CD4-positive, alpha-beta T cell (primary cell): ENCODE results near the gene CRABP1. TPM values are rescaled to one million over a fixed set of nuclear protein-coding genes. Genes with fewer than 3 reads are reported as not detected.

Experiments
- ATAC-seq: fragments of 200-7000 bp; cut with Tn5 transposase; one replicate; pipeline ENCODE4 v1.10.0; 2022; ENCODE audit warnings: mild to moderate bottlenecking; ENCODE audit not compliant: poor library complexity
- CTCF ChIA-PET: fragments of 350-600 bp; sonication (Branson Sonifier 250); formaldehyde crosslinking; loops from one replicate; lab custom pipeline; 2021; ENCODE audit warnings: antibody characterized with exemption, inconsistent platforms; lab: Charles Lee
- POLR2A ChIA-PET: fragments of 350-600 bp; sonication (Branson Sonifier 250); formaldehyde crosslinking; loops from one replicate; lab custom pipeline; 2021; ENCODE audit warnings: antibody characterized with exemption, inconsistent platforms; lab: Charles Lee
- DNase-seq, 14 experiments: peaks; one replicate each; pipeline ENCODE4 v3.0.0-alpha.2; 2013 to 2020; ENCODE audit warnings: mixed read lengths in 2 of 14
- H3K27ac ChIP-seq, 2 donors: one replicate each; pipeline versions ENCODE4 v1.5.1 to v1.7.0; 2013; ENCODE audit warnings: low read length in 2 of 2, low read depth in 1 of 2, mild to moderate bottlenecking in 1 of 2
- H3K27me3 ChIP-seq, 2 experiments: 1 replicate in 1 of 2; 2 replicates in 1 of 2; pipeline versions ENCODE4 v1.6.1 to v1.7.0; 2013; ENCODE audit warnings: low read length in 2 of 2, control low read depth in 1 of 2, mild to moderate bottlenecking in 1 of 2, moderate library complexity in 1 of 2; ENCODE audit not compliant: insufficient read depth in 2 of 2, control insufficient read depth in 1 of 2
- H3K36me3 ChIP-seq: one replicate; pipeline ENCODE4 v1.6.1; 2013; ENCODE audit warnings: low read length, control low read depth; ENCODE audit not compliant: insufficient read depth
- H3K4me1 ChIP-seq: one replicate; pipeline ENCODE4 v1.6.1; 2013; ENCODE audit warnings: low read length, control low read depth; ENCODE audit not compliant: insufficient read depth
- H3K4me3 ChIP-seq: one replicate; pipeline ENCODE4 v1.5.1; 2013; ENCODE audit warnings: mild to moderate bottlenecking, low read length, moderate library complexity
- H3K9me3 ChIP-seq, 2 experiments: 1 replicate in 1 of 2; 2 replicates in 1 of 2; pipeline versions ENCODE4 v1.6.1 to v1.7.0; 2013; ENCODE audit warnings: low read length in 2 of 2, mild to moderate bottlenecking in 2 of 2, control low read depth in 1 of 2, moderate library complexity in 1 of 2; ENCODE audit not compliant: control insufficient read depth in 1 of 2, insufficient read depth in 1 of 2
- H3K27ac Mint-ChIP-seq: one replicate; pipeline ENCODE4 v1.8.0; 2020; ENCODE audit warnings: mixed read lengths
- H3K27me3 Mint-ChIP-seq: one replicate; pipeline ENCODE4 v1.8.0; 2021; ENCODE audit warnings: mixed read lengths
- H3K36me3 Mint-ChIP-seq: one replicate; pipeline ENCODE4 v1.8.0; 2021; ENCODE audit warnings: low read depth, mixed read lengths
- H3K4me1 Mint-ChIP-seq: one replicate; pipeline ENCODE4 v1.8.0; 2021; ENCODE audit warnings: low read depth, mixed read lengths
- H3K4me3 Mint-ChIP-seq: one replicate; pipeline ENCODE4 v1.8.0; 2020; ENCODE audit warnings: mild to moderate bottlenecking, mixed read lengths
- H3K9me3 Mint-ChIP-seq: one replicate; pipeline ENCODE4 v1.8.0; 2020; ENCODE audit warnings: mixed read lengths
- intact Hi-C, 2 experiments: fragments of 100-400 bp; cut with DNase I in 1 of 2; cut with micrococcal nuclease in 1 of 2; formaldehyde crosslinking; loops; one replicate each; pipeline versions ENCODE4 v1.15.1 to v1.9.0; 2023 to 2025; cut with DNase I, micrococcal nuclease
- total RNA-seq, 174 experiments: library from RNA in 2 of 174; stranded (reverse) in 2 of 174; gene quantifications; one replicate each; pipeline ENCODE4 v1.2.3 and lab custom pipeline; 2021 to 2026
- TF ChIP-seq, protein P1 (sequence below): fragments of 200-600 bp; IDR thresholded peaks from one replicate; pipeline ENCODE4 v1.8.0; 2022; ENCODE audit warnings: antibody characterized with exemption, mild to moderate bottlenecking

Gene CRABP1
- total RNA-seq, 2 experiments from 2014 or later = not detected

DNA sequence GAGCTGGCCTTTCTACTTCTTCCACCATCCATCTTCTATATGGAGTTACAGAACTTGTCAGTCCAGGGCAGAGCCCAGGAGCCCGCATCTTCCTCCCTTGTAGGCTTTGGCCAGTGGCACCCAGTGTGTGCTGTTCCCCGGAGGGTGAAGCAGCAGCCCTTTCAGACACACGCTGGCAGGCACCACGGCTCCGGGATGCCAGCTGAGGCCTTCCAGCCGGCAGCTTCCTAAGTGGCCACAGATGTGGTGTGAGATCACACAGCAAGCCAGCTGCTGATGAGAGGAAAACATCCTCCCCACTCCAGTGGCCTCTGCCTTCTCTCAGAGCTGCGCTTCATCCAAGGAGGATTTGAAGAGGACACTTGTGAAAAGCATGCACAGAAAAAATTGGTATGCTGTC lies 24.1 kb downstream of the CRABP1 start:
- POLR2A ChIA-PET = no interaction called here
- Mint-ChIP-seq H3K4me3 (no peak overlapping the region), H3K27ac (no peak overlapping the region), H3K4me1 (no peaks in the 10 kb centered on the region), H3K27me3 (no peaks in the 10 kb centered on the region), H3K36me3 (no peaks in the 10 kb centered on the region), H3K9me3 (no peaks in the 10 kb centered on the region)
- Histone ChIP-seq H3K27ac (no peak overlapping the region), H3K4me1 (no peaks in the 10 kb centered on the region), H3K36me3 (no peaks in the 10 kb centered on the region), H3K4me3 (no peak overlapping the region), H3K9me3 (no peaks in the 10 kb centered on the region), H3K27me3 (no peaks in the 10 kb centered on the region)
- ATAC-seq (no peak), DNase-seq (no peak)
- intact Hi-C loops = no loop called here
- CTCF ChIA-PET = no interaction called here
- TF ChIP-seq, protein P1, sequence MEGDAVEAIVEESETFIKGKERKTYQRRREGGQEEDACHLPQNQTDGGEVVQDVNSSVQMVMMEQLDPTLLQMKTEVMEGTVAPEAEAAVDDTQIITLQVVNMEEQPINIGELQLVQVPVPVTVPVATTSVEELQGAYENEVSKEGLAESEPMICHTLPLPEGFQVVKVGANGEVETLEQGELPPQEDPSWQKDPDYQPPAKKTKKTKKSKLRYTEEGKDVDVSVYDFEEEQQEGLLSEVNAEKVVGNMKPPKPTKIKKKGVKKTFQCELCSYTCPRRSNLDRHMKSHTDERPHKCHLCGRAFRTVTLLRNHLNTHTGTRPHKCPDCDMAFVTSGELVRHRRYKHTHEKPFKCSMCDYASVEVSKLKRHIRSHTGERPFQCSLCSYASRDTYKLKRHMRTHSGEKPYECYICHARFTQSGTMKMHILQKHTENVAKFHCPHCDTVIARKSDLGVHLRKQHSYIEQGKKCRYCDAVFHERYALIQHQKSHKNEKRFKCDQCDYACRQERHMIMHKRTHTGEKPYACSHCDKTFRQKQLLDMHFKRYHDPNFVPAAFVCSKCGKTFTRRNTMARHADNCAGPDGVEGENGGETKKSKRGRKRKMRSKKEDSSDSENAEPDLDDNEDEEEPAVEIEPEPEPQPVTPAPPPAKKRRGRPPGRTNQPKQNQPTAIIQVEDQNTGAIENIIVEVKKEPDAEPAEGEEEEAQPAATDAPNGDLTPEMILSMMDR = no peak

DNA sequence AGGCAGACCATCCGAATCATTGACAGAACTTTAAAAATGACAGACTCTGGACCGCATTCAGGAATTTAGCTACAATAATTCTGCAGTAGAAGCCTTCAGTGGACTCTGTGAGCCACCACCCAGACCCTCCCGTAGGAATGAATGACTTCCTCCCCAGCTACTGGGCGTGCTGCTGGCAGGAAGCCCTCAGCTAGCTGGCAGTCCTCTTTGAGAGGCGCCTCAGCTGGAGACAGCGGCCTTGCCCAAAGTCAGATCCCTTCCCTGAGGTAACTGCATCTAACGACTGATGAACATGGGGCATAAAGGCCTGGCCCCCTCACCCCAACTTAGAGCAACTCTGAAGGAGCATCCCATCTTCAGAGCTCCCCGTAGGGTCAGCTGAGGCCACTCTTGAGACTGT lies 25.8 kb downstream of the CRABP1 start:
- TF ChIP-seq, protein P1 = no peak
- no peak overlapping the region for H3K27ac Mint-ChIP-seq
- Histone ChIP-seq H3K27me3 (no peaks in the 10 kb centered on the region), H3K4me3 (no peak overlapping the region), H3K36me3 (no peaks in the 10 kb centered on the region), H3K27ac (no peak overlapping the region), H3K4me1 (no peaks in the 10 kb centered on the region), H3K9me3 (no peaks in the 10 kb centered on the region)
- H3K4me3 Mint-ChIP-seq = no peak overlapping the region
- intact Hi-C loops = no loop called here
- H3K36me3 Mint-ChIP-seq = no peaks in the 10 kb centered on the region
- CTCF ChIA-PET = no interaction called here
- POLR2A ChIA-PET = no interaction called here
- H3K4me1 Mint-ChIP-seq = no peaks in the 10 kb centered on the region
- ATAC-seq (no peak), DNase-seq (no peak)
- no peaks in the 10 kb centered on the region for H3K27me3 Mint-ChIP-seq
- no peaks in the 10 kb centered on the region for H3K9me3 Mint-ChIP-seq

DNA sequence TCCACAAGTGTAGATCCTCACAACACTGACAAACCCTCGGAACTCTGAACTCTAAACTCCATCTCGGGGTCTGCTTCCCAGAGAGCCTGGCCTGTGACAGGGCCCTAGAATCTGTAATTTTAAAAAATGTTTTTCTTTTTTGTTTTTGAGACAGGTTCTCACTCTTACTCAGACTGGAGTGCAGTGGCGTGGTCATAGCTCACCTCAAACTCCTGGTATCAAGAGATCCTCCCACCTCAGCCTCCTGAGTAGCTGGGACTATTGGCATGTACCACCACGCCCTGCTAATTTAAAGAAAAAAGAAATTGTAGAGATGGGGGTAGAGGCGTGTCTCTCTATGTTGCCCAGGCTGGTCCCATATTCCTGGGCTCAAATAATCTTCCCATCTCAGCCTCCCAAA lies 26.2 kb downstream of the CRABP1 start:
- Mint-ChIP-seq H3K36me3 (no peaks in the 10 kb centered on the region), H3K27ac (no peak overlapping the region), H3K4me1 (no peaks in the 10 kb centered on the region), H3K4me3 (no peak overlapping the region), H3K9me3 (no peaks in the 10 kb centered on the region), H3K27me3 (no peaks in the 10 kb centered on the region)
- Histone ChIP-seq H3K4me1 (no peaks in the 10 kb centered on the region), H3K36me3 (no peaks in the 10 kb centered on the region), H3K27ac (no peak overlapping the region), H3K27me3 (no peaks in the 10 kb centered on the region), H3K9me3 (no peaks in the 10 kb centered on the region), H3K4me3 (no peak overlapping the region)
- DNase-seq (no peak), ATAC-seq (no peak)
- ChIA-PET CTCF (no interaction called here), POLR2A (no interaction called here)
- TF ChIP-seq, protein P1 = no peak
- intact Hi-C loops = no loop called here
